Choroid plexus epithelial cell (primary cell): ENCODE measurements around the gene RAB42.
"Not testable (repeated sequence)": the region's sequence is repeated elsewhere in the genome, so short reads cannot be mapped to it uniquely, and the experiment has no call there.

Experiments
- DNase-seq: peaks from one replicate; pipeline ENCODE4 v3.0.0-alpha.2; 2010; ENCODE audit warnings: low read depth
- H3K4me3 ChIP-seq: 2 replicates; pipeline ENCODE4 v1.5.1; 2011; ENCODE audit warnings: low read depth, mild to moderate bottlenecking, control low read depth, low read length, moderate library complexity
- CTCF ChIP-seq: conservative IDR thresholded peaks from 2 replicates; pipeline ENCODE4 v1.5.1; 2011; ENCODE audit warnings: low read depth, mild to moderate bottlenecking, control low read depth, inconsistent platforms, low read length, moderate library complexity

RAB42 gene

GRCh38 chr1:28592321-28593071 is 431 bp downstream of the RAB42 start:
- TF ChIP-seq CTCF, result no peak
- no peak for DNase-seq
- peak overlapping the region; percentile 57 for H3K4me3 ChIP-seq

GRCh38 chr1:28593988-28594356 is 1.9 kb downstream of the RAB42 start:
- H3K4me3 ChIP-seq, DNase-seq: not testable (repeated sequence)

- DNase-seq, H3K4me3 ChIP-seq: not testable (repeated sequence)
Observed at GRCh38 chr1:28594686-28595411, 2.8 kb downstream of the RAB42 start.

GRCh38 chr1:28595412-28596191 is 3.5 kb downstream of the RAB42 start:
- no peak for TF ChIP-seq CTCF
- no peak for DNase-seq
- H3K4me3 ChIP-seq, result no peak overlapping the region

- DNase-seq, H3K4me3 ChIP-seq: not testable (repeated sequence)
Observed at GRCh38 chr1:28596276-28596675, 4.2 kb downstream of the RAB42 start.

- peak; percentile 93 for DNase-seq
- no peak for TF ChIP-seq CTCF
Observed at GRCh38 chr1:28601696-28602095, 9.6 kb downstream of the RAB42 start.

GRCh38 chr1:28602536-28603439 is 10.7 kb downstream of the RAB42 start:
- no peak overlapping the region for H3K4me3 ChIP-seq
- TF ChIP-seq CTCF, result peak; percentile 85
- DNase-seq, result peak; percentile 88

More at GRCh38 chr1:28601696-28602095, 9.6 kb downstream of the RAB42 start:
- no peak overlapping the region for H3K4me3 ChIP-seq

- no peak overlapping the region for H3K4me3 ChIP-seq
- TF ChIP-seq CTCF, result no peak
- DNase-seq, result no peak
Observed at GRCh38 chr1:28604411-28604810, 12.3 kb downstream of the RAB42 start.
